ENCODE measurements around the gene CR2.
"Not testable (repeated sequence)": the region's sequence is repeated elsewhere in the genome, so short reads cannot be mapped to it uniquely, and the experiment has no call there.

The CR2 gene

GRCh38 chr1:207444514-207445217 lies 9.5 kb upstream of the CR2 start:
- DNase-seq (ENCODE audit: low spot score) = no peak

GRCh38 chr1:207453710-207454045 lies 450 bp upstream of the CR2 start:
- no peak for DNase-seq (ENCODE audit: low spot score)

GRCh38 chr1:207455183-207455754 lies 1.1 kb downstream of the CR2 start:
- DNase-seq (ENCODE audit: low spot score) = no peak

- no peak for DNase-seq (ENCODE audit: low spot score)
These were observed 4.3 kb downstream of the CR2 start for GRCh38 chr1:207458414-207458813.

GRCh38 chr1:207459008-207459407 lies 4.9 kb downstream of the CR2 start:
- no peak for DNase-seq (ENCODE audit: low spot score)

GRCh38 chr1:207461649-207462048 lies 7.5 kb downstream of the CR2 start:
- no peak for DNase-seq (ENCODE audit: low spot score)

GRCh38 chr1:207462535-207462934 lies 8.4 kb downstream of the CR2 start:
- no peak for DNase-seq (ENCODE audit: low spot score)

GRCh38 chr1:207463021-207463420 lies 8.9 kb downstream of the CR2 start:
- DNase-seq (ENCODE audit: low spot score) = no peak

GRCh38 chr1:207463571-207463970 lies 9.4 kb downstream of the CR2 start:
- DNase-seq (ENCODE audit: low spot score) = no peak

- no peak for DNase-seq (ENCODE audit: low spot score)
These were observed 16.8 kb downstream of the CR2 start for GRCh38 chr1:207470927-207471326.

- DNase-seq (ENCODE audit: low spot score) = no peak
These were observed 20.1 kb downstream of the CR2 start for GRCh38 chr1:207474210-207474609.

GRCh38 chr1:207486198-207486597 lies 32.1 kb downstream of the CR2 start:
- no peak for DNase-seq (ENCODE audit: low spot score)

- no peak for DNase-seq (ENCODE audit: low spot score)
These were observed 33.5 kb downstream of the CR2 start for GRCh38 chr1:207487636-207488035.

- DNase-seq (ENCODE audit: low spot score) = no peak
These were observed 39.1 kb downstream of the CR2 start for GRCh38 chr1:207493212-207493611.

GRCh38 chr1:207494171-207494570 lies 40.0 kb downstream of the CR2 start:
- DNase-seq (ENCODE audit: low spot score) = no peak

- not testable (repeated sequence) for DNase-seq (ENCODE audit: low spot score)
These were observed 41.2 kb downstream of the CR2 start for GRCh38 chr1:207495281-207495680.

GRCh38 chr1:207495801-207496792 lies 42.0 kb downstream of the CR2 start, which contains the start of gene CR1:
CR1 (plus strand) TSS chr1:207496157; CDS start chr1:207496268, 111 bp downstream.
- DNase-seq (ENCODE audit: low spot score) = peak; percentile 5

GRCh38 chr1:207497941-207498340 lies 43.8 kb downstream of the CR2 start:
- DNase-seq (ENCODE audit: low spot score) = no peak

- DNase-seq (ENCODE audit: low spot score) = peak; percentile 90
These were observed 45.4 kb downstream of the CR2 start for GRCh38 chr1:207499573-207499972.

- no peak for DNase-seq (ENCODE audit: low spot score)
These were observed 46.2 kb downstream of the CR2 start for GRCh38 chr1:207500306-207500705.

- no peak for DNase-seq (ENCODE audit: low spot score)
These were observed 46.9 kb downstream of the CR2 start for GRCh38 chr1:207501071-207501470.

GRCh38 chr1:207502726-207503125 lies 48.6 kb downstream of the CR2 start:
- DNase-seq (ENCODE audit: low spot score) = no peak

GRCh38 chr1:207503950-207504349 lies 49.8 kb downstream of the CR2 start:
- no peak for DNase-seq (ENCODE audit: low spot score)
